Inferior parietal cortex (tissue), 1 donor: ENCODE data around the gene SNX22.

Experiments used
- DNase-seq: peaks from one replicate; pipeline ENCODE4 v3.0.0-alpha.2; 2016; ENCODE audit errors: extremely low spot score

The SNX22 gene

GRCh38 chr15:64156652-64157331 lies 5.3 kb downstream of the SNX22 start:
- DNase-seq: no peak

GRCh38 chr15:64157599-64158125 lies 6.1 kb downstream of the SNX22 start:
- DNase-seq: no peak

- DNase-seq: no peak
These were observed 7.0 kb downstream of the SNX22 start for GRCh38 chr15:64158363-64159134.

GRCh38 chr15:64161688-64162477 lies 10.4 kb downstream of the SNX22 start:
- no peak for DNase-seq

- no peak for DNase-seq
These were observed 10.9 kb downstream of the SNX22 start for GRCh38 chr15:64162478-64162868.

- peak; percentile 96 for DNase-seq
These were observed 11.5 kb downstream of the SNX22 start, which contains the start of gene PPIB for GRCh38 chr15:64162869-64163658. Gene PPIB, minus strand, starts transcription at chr15:64163022. Its CDS starts 36 bp downstream, at chr15:64162986.

- no peak for DNase-seq
These were observed 12.3 kb downstream of the SNX22 start for GRCh38 chr15:64163659-64164362.

- no peak for DNase-seq
These were observed 12.9 kb downstream of the SNX22 start for GRCh38 chr15:64164436-64164835.

- DNase-seq: no peak
These were observed 14.8 kb downstream of the SNX22 start for GRCh38 chr15:64166102-64166890.

GRCh38 chr15:64180235-64180824 lies 28.8 kb downstream of the SNX22 start:
- peak; percentile 44 for DNase-seq

GRCh38 chr15:64182859-64183370 lies 31.4 kb downstream of the SNX22 start:
- no peak for DNase-seq

- DNase-seq: no peak
These were observed 33.8 kb downstream of the SNX22 start for GRCh38 chr15:64185146-64185911.

GRCh38 chr15:64187396-64188191 lies 36.1 kb downstream of the SNX22 start:
- no peak for DNase-seq

- no peak for DNase-seq
These were observed 40.7 kb downstream of the SNX22 start for GRCh38 chr15:64191971-64192830.

GRCh38 chr15:64193971-64194370 lies 42.4 kb downstream of the SNX22 start:
- DNase-seq: no peak

GRCh38 chr15:64197425-64197824 lies 45.9 kb downstream of the SNX22 start:
- no peak for DNase-seq

- DNase-seq: no peak
These were observed 53.7 kb downstream of the SNX22 start for GRCh38 chr15:64205202-64205601.
